NCI-H128 (cell line): Measurements from ENCODE around the gene OR5M11.
"Not testable (repeated sequence)": the region's sequence is repeated elsewhere in the genome, so short reads cannot be mapped to it uniquely, and the experiment has no call there.

Source experiments
- DNase-seq: peaks from one replicate; lab custom pipeline; 2025; ENCODE audit not compliant: unreplicated experiment; lab: John Stamatoyannopoulos, UW

OR5M11 gene

GRCh38 chr11:56543157-56543556 is at the start of gene OR5M11:
Gene OR5M11 (minus strand): TSS chr11:56543257. CDS start chr11:56543257, 0 bp downstream.
- no peak for DNase-seq

DNA sequence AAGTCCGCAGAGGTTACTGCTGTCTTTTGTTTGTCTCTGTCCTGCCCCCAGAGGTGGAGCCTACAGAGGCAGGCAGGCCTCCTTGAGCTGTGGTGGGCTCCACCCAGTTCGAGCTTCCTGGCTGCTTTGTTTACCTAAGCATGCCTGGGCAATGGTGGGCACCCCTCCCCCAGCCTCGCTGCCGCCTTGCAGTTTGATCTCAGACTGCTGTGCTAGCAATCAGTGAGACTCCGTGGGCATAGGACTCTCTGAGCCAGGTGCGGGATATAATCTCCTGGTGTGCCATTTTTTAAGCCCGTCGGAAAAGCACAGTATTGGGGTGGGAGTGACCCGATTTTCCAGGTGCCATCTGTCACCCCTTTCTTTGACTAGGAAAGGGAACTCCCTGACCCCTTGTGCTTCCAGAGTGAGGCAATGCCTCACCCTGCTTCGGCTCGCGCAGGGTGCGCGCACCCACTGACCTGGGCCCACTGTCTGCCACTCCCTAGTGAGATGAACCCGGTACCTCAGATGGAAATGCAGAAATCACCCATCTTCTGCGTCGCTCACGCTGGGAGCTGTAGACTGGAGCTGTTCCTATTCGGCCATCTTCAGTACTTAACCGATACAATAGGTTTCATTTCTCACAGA is 49.1 kb upstream of the OR5M11 start:
- DNase-seq: not testable (repeated sequence)

DNA sequence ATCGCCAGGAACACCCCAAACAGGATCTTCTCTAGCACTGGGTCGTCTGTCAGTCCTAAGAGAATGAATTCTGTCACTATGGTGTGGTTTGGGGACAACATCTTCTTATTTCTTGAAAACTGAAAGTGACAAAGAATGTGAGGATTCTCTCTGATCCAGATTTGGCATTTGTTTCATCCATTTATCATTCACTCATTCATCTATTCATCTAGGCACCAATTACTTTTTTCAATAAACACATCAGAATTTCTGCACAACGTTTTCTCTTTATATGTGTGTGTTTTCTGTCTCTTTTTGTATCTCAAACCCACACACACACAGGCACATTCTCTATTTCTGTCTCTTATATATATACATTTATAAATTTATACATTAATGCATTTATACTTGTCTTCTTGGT is 34.6 kb upstream of the OR5M11 start, which contains the start of gene OR5M10:
Gene OR5M10, minus strand, starts transcription at position 101 of the 400 bp plus-strand sequence. Its CDS starts 0 bp downstream, at position 101.
- DNase-seq: no peak

DNA sequence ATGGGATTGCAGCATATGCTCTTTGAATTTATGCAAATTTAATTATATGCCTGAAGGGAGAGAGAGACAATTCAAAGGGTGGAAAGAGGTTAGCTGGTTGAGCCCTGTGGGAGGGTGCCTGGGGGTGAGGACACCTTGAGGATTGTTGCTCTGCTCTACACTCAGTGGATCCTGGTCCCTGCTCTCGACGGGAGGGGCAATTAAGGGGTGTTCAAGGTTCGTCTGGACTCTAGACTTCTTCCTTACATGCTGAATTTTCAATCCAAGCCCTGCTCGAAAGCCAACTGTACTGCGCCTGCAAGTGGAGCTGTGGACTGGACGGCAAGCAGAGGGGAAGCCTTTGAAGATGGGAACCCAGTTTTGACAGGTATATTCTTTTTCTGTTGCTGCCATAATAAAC is 15.5 kb upstream of the OR5M11 start:
- DNase-seq: no peak

DNA sequence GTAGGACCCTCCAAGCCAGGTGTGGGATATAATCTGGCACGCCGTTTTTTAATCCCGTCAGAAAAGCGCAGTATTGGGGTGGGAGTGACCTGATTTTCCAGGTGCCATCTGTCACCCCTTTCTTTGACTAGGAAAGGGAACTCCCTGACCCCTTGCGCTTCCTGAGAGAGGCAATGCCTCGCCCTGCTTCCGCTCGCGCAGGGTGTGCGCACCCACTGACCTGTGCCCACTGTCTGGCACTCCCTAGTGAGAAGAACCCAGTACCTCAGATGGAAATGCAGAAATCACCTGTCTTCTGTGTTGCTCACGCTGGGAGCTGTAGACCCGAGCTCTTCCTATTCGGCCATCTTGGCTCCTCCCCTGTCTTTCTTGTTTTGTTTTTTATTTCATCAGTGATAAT is 11.6 kb upstream of the OR5M11 start:
- DNase-seq: not testable (repeated sequence)

GRCh38 chr11:56545531-56545930 is 2.5 kb upstream of the OR5M11 start:
- no peak for DNase-seq

- DNase-seq: no peak
Observed at GRCh38 chr11:56543739-56544138, 682 bp upstream of the OR5M11 start.

- no peak for DNase-seq
Observed at GRCh38 chr11:56533054-56533740, 9.9 kb downstream of the OR5M11 start.

GRCh38 chr11:56531856-56532255 is 11.2 kb downstream of the OR5M11 start:
- DNase-seq: no peak

- no peak for DNase-seq
Observed at GRCh38 chr11:56522008-56522407, 21.0 kb downstream of the OR5M11 start.

DNA sequence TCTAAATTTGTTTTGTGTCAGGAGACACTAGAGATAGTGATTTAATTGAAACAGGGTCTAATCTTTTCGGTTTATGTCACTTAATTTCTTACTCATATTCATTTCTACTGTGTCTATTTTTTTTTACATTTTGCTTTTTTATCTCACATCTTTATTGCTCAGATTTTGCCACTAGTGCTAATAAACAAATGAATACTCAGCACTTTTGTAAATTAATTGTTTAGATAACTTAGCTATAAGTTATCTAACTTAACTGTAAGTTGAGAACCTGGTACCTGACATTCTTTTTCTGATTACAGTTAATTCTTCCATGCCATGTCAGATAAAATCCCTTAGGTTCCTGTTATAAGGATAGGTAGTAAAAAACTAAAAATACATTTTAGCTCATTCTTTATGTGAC is 29.8 kb downstream of the OR5M11 start:
- DNase-seq: no peak

- DNase-seq: no peak
Observed at GRCh38 chr11:56509439-56509838, 33.6 kb downstream of the OR5M11 start.

DNA sequence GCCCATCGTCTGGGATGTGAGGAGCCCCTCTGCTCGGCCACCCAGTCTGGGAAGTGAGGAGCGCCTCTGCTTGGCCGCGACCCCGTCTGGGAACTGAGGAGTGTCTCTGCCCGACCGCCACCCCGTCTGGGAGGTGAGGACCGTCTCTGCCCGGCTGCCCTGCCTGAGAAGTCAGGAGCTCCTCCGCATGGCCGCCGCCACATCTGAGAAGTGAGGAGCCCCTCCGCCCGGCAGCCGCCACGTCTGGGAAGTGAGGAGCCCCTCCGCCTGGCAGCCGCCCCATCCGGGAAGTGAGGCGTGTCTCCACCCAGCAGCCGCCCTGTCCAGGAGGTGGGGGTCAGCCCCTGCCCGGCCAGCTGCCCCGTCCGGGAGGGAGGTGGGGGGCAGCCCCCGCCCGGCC is 46.0 kb downstream of the OR5M11 start:
- no peak for DNase-seq

DNA sequence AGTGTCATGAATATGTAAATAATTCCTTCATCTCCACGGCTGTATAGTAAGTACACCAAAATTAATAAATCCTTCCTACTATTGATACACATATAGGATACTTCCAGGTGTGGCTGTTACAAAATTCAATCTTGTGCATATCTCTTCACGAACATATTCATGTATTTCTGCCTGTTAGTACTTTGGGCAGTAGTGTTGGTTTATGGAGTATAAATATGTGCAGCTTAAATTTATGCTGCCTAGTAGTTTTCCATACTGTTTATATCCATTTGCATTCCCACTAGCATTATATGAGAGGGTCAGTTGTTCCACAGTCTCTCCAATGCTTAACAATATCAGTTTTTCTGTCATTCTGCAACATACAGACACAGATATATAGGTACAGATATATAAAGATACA is 47.9 kb downstream of the OR5M11 start:
- no peak for DNase-seq
